Loucy (cell line): ENCODE measurements around the gene U2AF1.
"Not testable (repeated sequence)": the region's sequence is repeated elsewhere in the genome, so short reads cannot be mapped to it uniquely, and the experiment has no call there.

Experiments used
- CTCF ChIP-seq: fragments of 200-600 bp; sonication (generic); conservative IDR thresholded peaks from 2 replicates; pipeline ENCODE4 v1.5.1; 2014; ENCODE audit warnings: mild to moderate bottlenecking, antibody characterized with exemption, low read length
- EZH2phosphoT487 ChIP-seq: fragments of 200-600 bp; IDR thresholded peaks from 2 replicates; pipeline ENCODE4 v1.6.1; 2018; ENCODE audit warnings: antibody characterized with exemption, mild to moderate bottlenecking, moderate library complexity, borderline replicate concordance

DNA sequence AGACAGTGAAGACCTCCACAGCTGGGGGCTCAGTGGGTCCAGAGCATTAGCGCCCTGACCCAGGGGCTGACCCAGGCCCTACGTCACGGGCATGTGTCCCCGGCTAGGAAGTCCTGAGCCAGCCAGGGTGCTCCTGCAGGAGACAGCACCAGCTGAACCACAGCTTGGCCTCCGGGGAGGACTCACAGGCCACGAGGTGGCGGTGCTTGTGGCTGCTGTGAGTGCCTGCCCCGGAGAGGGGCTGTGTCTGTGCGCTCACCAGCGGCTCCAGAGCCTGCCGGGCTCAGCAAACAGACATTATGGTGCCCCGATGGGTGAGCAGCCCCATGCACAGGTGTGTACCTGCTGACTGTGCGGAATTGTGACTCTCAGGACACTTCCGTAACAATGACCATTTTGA lies 62.8 kb downstream of the U2AF1 start:
- TF ChIP-seq CTCF, EZH2phosphoT487: not testable (repeated sequence)
